DMS114 treated with DMSO at 0.1 percent for 48 hours (cell line): ENCODE results near the gene C1orf105.
"Not testable (repeated sequence)": the region's sequence is repeated elsewhere in the genome, so short reads cannot be mapped to it uniquely, and the experiment has no call there.

ENCODE experiments used
- DNase-seq: peaks from one replicate; lab custom pipeline; 2025; ENCODE audit not compliant: unreplicated experiment; lab: John Stamatoyannopoulos, UW

The C1orf105 gene

GRCh38 chr1:172486805-172487454 lies 66.4 kb downstream of the C1orf105 start:
- DNase-seq: no peak

GRCh38 chr1:172487550-172487949 lies 67.1 kb downstream of the C1orf105 start:
- DNase-seq: no peak

- no peak for DNase-seq
Measured at GRCh38 chr1:172488393-172488792, 67.9 kb downstream of the C1orf105 start.

GRCh38 chr1:172489847-172490246 lies 69.4 kb downstream of the C1orf105 start:
- DNase-seq: no peak

- no peak for DNase-seq
Measured at GRCh38 chr1:172492421-172492820, 71.9 kb downstream of the C1orf105 start.

- DNase-seq: no peak
Measured at GRCh38 chr1:172494166-172494565, 73.7 kb downstream of the C1orf105 start.

- DNase-seq: not testable (repeated sequence)
Measured at GRCh38 chr1:172496127-172496526, 75.6 kb downstream of the C1orf105 start.

- no peak for DNase-seq
Measured at GRCh38 chr1:172496678-172497077, 76.2 kb downstream of the C1orf105 start.

GRCh38 chr1:172497230-172497629 lies 76.7 kb downstream of the C1orf105 start:
- no peak for DNase-seq

- DNase-seq: no peak
Measured at GRCh38 chr1:172498857-172499256, 78.4 kb downstream of the C1orf105 start.

GRCh38 chr1:172499636-172500141 lies 79.2 kb downstream of the C1orf105 start:
- DNase-seq: no peak

GRCh38 chr1:172500207-172500606 lies 79.7 kb downstream of the C1orf105 start:
- no peak for DNase-seq

GRCh38 chr1:172507741-172508140 lies 87.3 kb downstream of the C1orf105 start:
- no peak for DNase-seq

GRCh38 chr1:172510479-172510878 lies 90.0 kb downstream of the C1orf105 start:
- no peak for DNase-seq

GRCh38 chr1:172512591-172512990 lies 92.1 kb downstream of the C1orf105 start:
- no peak for DNase-seq

- no peak for DNase-seq
Measured at GRCh38 chr1:172513479-172513878, 93.0 kb downstream of the C1orf105 start.

GRCh38 chr1:172514108-172514507 lies 93.6 kb downstream of the C1orf105 start:
- DNase-seq: no peak

GRCh38 chr1:172515436-172515835 lies 95.0 kb downstream of the C1orf105 start:
- DNase-seq: no peak

- no peak for DNase-seq
Measured at GRCh38 chr1:172515927-172516326, 95.4 kb downstream of the C1orf105 start.

GRCh38 chr1:172517081-172517480 lies 96.6 kb downstream of the C1orf105 start:
- DNase-seq: no peak

GRCh38 chr1:172517545-172517944 lies 97.1 kb downstream of the C1orf105 start:
- DNase-seq: no peak
